Panc1 (cell line): ENCODE data around the gene TSNAXIP1.

Source experiments
- POLR2AphosphoS5 ChIP-seq: IDR thresholded peaks from 2 replicates; pipeline ENCODE4 v1.6.1; 2012; ENCODE audit warnings: mild to moderate bottlenecking, low read depth, low read length, moderate library complexity
- SIN3A ChIP-seq: IDR thresholded peaks from 2 replicates; pipeline ENCODE4 v1.6.1; 2012; ENCODE audit warnings: low read depth, mild to moderate bottlenecking, low read length, moderate library complexity, borderline replicate concordance; ENCODE audit not compliant: insufficient read depth
- TCF7L2 ChIP-seq: IDR thresholded peaks from 2 replicates; pipeline ENCODE4 v1.6.1; 2011; ENCODE audit warnings: mild to moderate bottlenecking, low read depth, low read length, inconsistent platforms
- TF ChIP-seq, protein P1 (sequence below): fragments of 450-650 bp; IDR thresholded peaks from 2 replicates; pipeline ENCODE4 v1.5.1; 2017; ENCODE audit warnings: mild to moderate bottlenecking
- TF ChIP-seq, protein P2 (sequence below), 2 experiments: IDR thresholded peaks; 2 replicates each; pipeline ENCODE4 v1.6.1; 2011 to 2012; ENCODE audit warnings: low read depth in 2 of 2, control low read depth in 1 of 2, low read length in 1 of 2, mild to moderate bottlenecking in 1 of 2, moderate library complexity in 1 of 2; ENCODE audit not compliant: insufficient read depth in 1 of 2

GRCh38 chr16:67872631-67873434 is 66.1 kb downstream of the TSNAXIP1 start, which contains the start of gene EDC4:
- TF ChIP-seq, protein P1, sequence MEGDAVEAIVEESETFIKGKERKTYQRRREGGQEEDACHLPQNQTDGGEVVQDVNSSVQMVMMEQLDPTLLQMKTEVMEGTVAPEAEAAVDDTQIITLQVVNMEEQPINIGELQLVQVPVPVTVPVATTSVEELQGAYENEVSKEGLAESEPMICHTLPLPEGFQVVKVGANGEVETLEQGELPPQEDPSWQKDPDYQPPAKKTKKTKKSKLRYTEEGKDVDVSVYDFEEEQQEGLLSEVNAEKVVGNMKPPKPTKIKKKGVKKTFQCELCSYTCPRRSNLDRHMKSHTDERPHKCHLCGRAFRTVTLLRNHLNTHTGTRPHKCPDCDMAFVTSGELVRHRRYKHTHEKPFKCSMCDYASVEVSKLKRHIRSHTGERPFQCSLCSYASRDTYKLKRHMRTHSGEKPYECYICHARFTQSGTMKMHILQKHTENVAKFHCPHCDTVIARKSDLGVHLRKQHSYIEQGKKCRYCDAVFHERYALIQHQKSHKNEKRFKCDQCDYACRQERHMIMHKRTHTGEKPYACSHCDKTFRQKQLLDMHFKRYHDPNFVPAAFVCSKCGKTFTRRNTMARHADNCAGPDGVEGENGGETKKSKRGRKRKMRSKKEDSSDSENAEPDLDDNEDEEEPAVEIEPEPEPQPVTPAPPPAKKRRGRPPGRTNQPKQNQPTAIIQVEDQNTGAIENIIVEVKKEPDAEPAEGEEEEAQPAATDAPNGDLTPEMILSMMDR = no peak
- TF ChIP-seq POLR2AphosphoS5 (peak; percentile 88), TCF7L2 (no peak), SIN3A (peak; percentile 93; the same call in 1 of the 2 replicates)
- TF ChIP-seq, protein P2, sequence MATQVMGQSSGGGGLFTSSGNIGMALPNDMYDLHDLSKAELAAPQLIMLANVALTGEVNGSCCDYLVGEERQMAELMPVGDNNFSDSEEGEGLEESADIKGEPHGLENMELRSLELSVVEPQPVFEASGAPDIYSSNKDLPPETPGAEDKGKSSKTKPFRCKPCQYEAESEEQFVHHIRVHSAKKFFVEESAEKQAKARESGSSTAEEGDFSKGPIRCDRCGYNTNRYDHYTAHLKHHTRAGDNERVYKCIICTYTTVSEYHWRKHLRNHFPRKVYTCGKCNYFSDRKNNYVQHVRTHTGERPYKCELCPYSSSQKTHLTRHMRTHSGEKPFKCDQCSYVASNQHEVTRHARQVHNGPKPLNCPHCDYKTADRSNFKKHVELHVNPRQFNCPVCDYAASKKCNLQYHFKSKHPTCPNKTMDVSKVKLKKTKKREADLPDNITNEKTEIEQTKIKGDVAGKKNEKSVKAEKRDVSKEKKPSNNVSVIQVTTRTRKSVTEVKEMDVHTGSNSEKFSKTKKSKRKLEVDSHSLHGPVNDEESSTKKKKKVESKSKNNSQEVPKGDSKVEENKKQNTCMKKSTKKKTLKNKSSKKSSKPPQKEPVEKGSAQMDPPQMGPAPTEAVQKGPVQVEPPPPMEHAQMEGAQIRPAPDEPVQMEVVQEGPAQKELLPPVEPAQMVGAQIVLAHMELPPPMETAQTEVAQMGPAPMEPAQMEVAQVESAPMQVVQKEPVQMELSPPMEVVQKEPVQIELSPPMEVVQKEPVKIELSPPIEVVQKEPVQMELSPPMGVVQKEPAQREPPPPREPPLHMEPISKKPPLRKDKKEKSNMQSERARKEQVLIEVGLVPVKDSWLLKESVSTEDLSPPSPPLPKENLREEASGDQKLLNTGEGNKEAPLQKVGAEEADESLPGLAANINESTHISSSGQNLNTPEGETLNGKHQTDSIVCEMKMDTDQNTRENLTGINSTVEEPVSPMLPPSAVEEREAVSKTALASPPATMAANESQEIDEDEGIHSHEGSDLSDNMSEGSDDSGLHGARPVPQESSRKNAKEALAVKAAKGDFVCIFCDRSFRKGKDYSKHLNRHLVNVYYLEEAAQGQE (IDR thresholded peaks at IDR 0.05; ENCODE audit: insufficient read depth in 1 of 2, low read depth in 2 of 2, low read length in 1 of 2) = 0 out of 4 replicates have a peak, but pooled peaks of 1 of the 2 experiments have one; percentile 47
